ENCODE results near the gene PRKCZ. TPM values are rescaled to one million over a fixed set of nuclear protein-coding genes. Genes with fewer than 3 reads are reported as not detected.

PRKCZ gene
- total and polyA plus RNA-seq, 9 of the 15 experiments (the other 6 are each of a cell fraction or from before 2014, with no cell fraction given), result 0.07 to 3.1 (median 1.3) TPM

- TF ChIP-seq REST (IDR thresholded peaks at IDR 0.05; ENCODE audit: borderline replicate concordance) (peak; percentile 75), REST (CRISPR knock-in tag; IDR thresholded peaks at IDR 0.05; ENCODE audit: low read depth) (no peak), ZNF12 (CRISPR knock-in tag; IDR thresholded peaks at IDR 0.05) (no peak), ZNF518B (CRISPR knock-in tag; IDR thresholded peaks at IDR 0.05) (no peak), ZFP91 (CRISPR knock-in tag; IDR thresholded peaks at IDR 0.05) (no peak), ZNF398 (CRISPR knock-in tag; IDR thresholded peaks at IDR 0.05) (no peak), GATAD2B (IDR thresholded peaks at IDR 0.05; ENCODE audit: borderline replicate concordance) (no peak), NFYB (IDR thresholded peaks at IDR 0.05; ENCODE audit: extremely low read depth, insufficient read length) (no peak), CAMTA2 (CRISPR knock-in tag; conservative IDR thresholded peaks at IDR 0.05) (no peak), ELF1 (tag; IDR thresholded peaks at IDR 0.05) (no peak), ZNF644 (tag; IDR thresholded peaks at IDR 0.05; ENCODE audit: low read depth) (no peak), ESRRA (IDR thresholded peaks at IDR 0.05; ENCODE audit: borderline replicate concordance, low read depth) (peak; percentile 52; the same call in 1 of the 2 replicates)
These were observed 3.9 kb upstream of the PRKCZ start (continued) for GRCh38 chr1:2046174-2046917.
